Anterior cingulate cortex (tissue), 58 donors: Measurements from ENCODE around the gene IRGC.
"Not testable (repeated sequence)": the region's sequence is repeated elsewhere in the genome, so short reads cannot be mapped to it uniquely, and the experiment has no call there.

Experiments used
- DNase-seq, 58 donors: peaks; one replicate each; lab custom pipeline; 2025; lab: John Stamatoyannopoulos, UW

IRGC gene

DNA sequence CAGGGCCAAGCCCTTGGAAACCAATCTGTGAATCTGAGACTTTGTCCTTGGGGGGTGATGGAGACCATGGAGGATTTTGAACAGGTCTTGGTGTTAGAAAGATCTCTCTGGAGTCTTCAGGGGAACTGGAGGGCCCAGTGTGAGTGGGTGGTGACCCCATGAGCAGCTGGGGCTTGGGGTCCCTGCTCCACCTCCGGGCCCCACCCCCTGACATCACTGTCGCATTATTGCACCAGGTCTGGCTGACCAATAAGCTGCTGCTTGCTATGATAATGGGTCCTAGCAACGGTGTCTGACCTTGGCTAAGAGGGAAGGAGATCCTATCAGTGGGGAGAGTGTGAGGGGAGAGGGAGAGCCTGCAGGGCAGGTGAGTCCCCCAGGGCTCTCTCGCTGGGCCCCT is at the start of gene IRGC:
TSS of gene IRGC (plus strand) at position 301 of the 400 bp plus-strand sequence. CDS start 2,483 bp downstream, outside the sequence.
- no peak for DNase-seq

GRCh38 chr19:43667126-43667875 is 48.6 kb upstream of the IRGC start:
- peak in 3 of 58 donors; percentile 1 to 28 (median 5) for DNase-seq

- peak in 8 of 58 donors; percentile 32 to 99 (median 60) for DNase-seq
Measured at GRCh38 chr19:43667876-43668405, 47.9 kb upstream of the IRGC start.

GRCh38 chr19:43668406-43669109 is 47.3 kb upstream of the IRGC start:
- peak; percentile 77 to 100 (median 97) for DNase-seq

DNA sequence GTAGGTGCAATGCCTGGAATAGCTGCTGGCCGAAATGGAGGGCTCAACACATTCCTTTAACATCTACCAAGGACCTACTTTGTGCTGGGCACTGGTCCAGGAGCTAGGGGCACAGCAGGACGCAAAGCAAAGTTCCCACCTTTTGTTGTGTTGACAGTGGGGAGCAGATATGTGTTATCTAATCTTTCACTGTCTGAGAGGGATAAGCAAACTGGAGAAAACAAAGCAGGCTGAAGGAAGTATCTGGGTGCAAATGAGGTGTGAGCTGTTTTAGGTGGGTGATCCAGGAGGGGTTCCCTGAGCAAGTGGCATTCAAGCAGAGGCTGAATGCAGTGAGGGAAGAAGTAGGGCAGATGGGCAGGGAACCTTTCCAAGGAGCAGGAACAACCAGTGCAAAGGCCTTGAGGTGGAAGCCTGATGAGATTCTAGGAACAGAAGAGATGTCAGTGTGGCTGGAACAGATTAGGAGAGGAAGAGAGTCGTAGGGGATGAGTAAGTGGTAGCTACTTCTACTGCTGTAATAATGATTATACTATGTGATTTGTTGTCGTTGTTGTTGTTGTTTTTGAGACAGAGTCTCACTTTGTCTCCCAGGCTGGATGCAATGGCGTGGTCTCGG is 43.7 kb upstream of the IRGC start:
- no peak for DNase-seq

DNA sequence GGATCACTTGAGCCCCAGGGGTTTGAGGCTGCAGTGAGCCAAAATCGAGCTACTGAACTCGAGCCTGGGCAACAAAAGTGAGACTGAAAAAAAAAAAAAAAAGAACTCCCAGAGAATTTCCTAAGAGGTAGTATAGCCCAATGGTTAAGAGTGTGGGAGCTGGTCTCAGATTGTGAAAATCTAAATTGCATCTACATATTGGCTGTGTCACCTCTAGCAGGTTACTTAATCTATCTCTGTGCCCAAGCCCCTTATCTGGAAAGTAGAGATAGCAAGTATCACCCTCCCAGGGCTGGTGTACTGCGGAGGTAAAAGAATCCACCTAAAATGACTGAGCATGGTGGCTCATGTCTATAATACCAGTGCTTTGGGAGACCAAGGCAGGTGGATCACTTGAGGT is 42.2 kb upstream of the IRGC start:
- no peak for DNase-seq

DNA sequence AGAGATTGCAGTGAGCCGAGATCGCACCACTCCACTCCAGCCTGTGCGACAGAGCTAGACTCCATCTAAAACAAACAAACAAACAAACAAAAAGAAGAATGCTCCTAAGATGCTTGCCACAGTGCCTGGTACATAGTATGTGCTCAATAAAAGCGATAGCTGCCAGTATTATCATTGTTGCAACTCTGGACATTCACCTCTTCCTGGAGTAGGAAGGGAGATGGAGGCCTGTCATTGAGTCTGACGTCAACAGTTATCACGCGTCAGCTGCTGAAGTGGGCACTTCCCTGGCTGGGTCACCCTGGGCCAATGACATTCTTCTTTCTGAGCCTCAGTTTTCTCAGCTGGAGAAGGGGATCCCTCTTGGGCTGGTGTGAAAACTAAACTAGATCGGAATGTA is 41.7 kb upstream of the IRGC start:
- no peak for DNase-seq

DNA sequence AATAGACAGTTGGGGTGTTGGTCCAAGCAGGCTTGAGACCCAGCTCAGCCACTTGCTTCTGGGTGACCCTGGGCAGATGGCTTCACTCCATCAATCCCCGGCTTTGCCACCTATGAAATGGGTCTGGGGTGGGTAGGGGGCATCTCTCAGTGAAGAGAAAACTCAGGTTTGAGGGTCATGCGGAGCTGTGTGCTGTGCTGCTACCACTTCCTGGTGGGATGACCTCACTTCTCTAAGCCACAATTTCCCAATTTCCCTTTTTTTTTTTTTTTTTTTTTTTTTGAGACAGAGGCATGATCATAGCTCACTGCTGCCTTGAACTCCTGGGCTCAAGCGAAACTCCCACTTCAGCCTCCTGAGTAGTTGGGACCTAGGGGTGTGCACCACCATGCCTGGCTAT is 41.3 kb upstream of the IRGC start:
- no peak for DNase-seq

DNA sequence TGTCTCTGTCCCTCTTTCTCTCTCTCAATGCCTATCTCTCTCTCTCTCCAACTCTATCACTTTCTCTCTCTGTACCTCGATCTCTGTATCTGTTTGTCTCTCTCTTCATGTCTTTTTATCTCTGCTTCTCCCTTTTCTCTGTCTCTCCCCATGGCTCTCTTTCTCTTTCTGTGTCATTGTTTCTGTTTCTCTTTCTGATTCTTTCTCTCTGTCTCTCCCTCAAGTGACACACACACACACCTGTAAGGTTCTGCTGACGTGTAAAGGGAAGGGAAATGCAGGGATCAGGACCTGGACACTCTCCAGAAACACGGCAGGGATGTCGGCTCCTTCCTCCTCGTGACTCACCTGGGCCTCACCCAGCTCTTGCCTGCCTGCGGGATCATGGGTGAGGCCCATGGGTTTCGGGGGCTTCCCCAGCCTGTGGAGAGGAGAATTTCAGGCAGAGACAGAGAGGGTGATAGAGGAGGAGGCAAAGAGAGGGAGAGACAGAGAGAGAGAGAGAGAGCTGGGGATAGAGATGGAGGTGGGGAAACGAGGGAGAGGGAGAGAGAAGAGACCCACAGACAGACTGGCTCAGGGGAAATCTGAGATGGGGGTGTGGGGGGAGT is 40.5 kb upstream of the IRGC start:
- DNase-seq = no peak

DNA sequence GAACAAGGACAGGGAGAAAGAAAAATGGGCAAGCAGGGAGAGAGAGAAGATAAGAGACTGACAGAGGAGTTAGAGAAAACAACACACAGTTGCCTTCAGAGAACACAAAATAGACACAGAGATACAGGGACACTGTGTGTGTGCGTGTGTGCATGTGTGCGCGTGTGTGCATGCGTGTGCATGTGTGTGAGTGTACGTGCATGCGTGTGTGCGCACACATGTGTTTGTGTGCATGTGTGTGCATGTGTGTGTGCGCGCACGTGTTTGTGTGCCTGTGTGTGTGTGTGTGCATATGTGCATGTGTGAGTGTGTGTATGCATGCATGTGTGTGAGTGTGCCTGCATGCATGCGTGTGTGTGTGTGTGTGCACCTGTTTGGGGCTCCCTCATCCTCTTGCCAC is 40.0 kb upstream of the IRGC start:
- no peak for DNase-seq

DNA sequence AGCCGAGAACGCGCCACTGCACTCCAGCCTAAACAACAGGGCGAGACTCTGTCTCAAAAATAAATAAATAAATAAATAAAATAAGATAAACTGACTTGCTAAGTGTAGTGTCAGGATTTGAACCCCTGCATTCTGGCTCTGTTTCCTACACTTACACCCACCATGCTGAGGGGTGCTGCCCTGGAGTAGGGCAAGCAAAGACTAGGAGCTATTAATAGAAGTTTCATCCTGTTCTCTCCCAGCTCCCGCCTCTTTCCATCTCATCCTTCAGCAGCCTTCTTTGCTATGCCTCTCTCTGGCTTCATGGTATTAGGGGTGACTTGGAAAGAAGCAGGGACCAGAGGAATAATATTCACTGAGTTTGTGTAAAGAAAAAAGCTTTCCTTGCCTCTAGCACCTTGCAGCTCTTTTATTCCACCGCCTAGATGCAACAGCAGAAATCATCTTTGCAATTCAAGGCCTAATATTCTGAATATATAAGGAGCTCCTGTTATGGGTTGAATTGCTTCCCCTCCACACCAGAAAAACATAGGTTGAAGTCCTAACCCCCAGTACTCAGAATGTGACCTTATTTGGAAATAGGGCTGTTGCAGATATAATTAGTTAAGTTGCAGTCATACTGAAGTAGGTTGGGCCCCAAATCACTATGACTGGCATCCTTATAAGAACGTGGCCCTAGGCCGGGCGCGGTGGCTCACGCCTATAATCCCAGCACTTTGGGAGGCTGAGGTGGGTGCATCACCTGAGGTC is 37.2 kb upstream of the IRGC start:
- DNase-seq = no peak

GRCh38 chr19:43681821-43682220 is 34.1 kb upstream of the IRGC start:
- DNase-seq = no peak

- not testable (repeated sequence) for DNase-seq
Measured at GRCh38 chr19:43682269-43682668, 33.6 kb upstream of the IRGC start.

GRCh38 chr19:43682824-43683661 is 32.8 kb upstream of the IRGC start:
- no peak for DNase-seq

DNA sequence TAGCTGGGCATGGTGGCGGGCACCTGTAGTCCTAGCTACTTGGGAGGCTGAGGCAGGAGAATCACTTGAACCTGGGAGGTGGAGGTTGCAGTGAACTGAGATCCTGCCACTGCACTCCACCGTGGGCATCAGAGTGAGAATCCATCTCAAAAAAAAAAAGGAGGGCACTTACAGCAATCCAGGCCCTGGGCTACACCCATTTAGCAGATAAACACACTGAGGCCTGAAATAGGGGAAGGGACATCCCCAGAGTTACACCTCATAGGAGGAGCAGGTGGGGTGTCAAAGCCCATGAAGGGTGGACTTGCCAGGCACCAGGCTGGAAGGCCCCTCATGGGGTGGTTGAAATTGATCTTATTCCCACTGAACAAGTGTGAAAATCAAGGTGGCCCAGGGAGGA is 32.0 kb upstream of the IRGC start:
- DNase-seq = no peak

DNA sequence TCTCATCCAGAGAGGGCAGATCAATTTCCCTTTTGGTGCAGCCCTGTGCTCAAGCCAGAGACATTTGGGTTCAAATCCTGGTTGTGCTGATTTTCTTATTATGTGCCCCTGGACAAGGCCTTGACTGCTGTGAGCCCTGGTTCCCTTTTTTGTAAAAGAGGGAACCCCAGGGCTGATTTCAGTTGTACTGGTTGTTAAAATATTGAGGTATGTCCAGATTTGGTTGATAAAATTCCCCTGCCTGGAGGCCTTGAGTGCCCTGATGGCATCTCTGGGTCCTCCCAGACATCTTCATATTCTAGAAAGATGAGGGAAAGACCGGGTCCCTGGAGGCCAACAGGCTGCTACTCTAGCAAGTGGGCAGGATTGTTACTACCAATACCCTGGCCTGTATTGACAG is 31.6 kb upstream of the IRGC start:
- DNase-seq = no peak

- DNase-seq = peak in 24 of 58 donors; percentile 4 to 80 (median 32)
Measured at GRCh38 chr19:43687660-43687997, 28.2 kb upstream of the IRGC start.

- DNase-seq = no peak
Measured at GRCh38 chr19:43688059-43688701, 27.7 kb upstream of the IRGC start.

DNA sequence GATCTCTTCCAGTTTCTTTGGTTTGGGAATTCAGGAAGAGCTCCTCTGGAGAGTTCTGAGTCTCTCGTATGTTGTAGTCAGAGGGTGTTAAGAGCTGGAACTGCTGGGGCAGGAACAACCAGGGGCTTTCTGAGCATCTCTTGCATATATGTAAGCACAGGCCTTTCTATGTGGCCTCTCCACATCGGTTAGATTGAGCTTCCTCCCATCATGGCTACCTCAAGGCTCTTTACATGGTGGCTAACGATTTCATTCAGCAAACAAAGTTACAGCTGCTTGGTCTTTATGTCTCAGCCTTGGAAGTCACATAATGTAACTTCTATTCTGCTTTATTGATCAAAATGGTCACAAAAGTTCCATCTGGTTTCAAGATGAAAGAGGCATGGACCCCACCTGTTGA is 25.4 kb upstream of the IRGC start:
- no peak for DNase-seq
